Stimulated activated CD8-positive, alpha-beta memory T cell treated with anti-CD3 and anti-CD28 coated beads, Interleukin-4, amount 100 ng/mL, for 24 hours (primary cell): ENCODE results near the gene PKNOX1.
"Not testable (repeated sequence)": the region's sequence is repeated elsewhere in the genome, so short reads cannot be mapped to it uniquely, and the experiment has no call there.

Experiments
- DNase-seq: peaks from one replicate; pipeline ENCODE4 v3.0.0-alpha.2; 2020; ENCODE audit warnings: low read depth

PKNOX1 gene

DNA sequence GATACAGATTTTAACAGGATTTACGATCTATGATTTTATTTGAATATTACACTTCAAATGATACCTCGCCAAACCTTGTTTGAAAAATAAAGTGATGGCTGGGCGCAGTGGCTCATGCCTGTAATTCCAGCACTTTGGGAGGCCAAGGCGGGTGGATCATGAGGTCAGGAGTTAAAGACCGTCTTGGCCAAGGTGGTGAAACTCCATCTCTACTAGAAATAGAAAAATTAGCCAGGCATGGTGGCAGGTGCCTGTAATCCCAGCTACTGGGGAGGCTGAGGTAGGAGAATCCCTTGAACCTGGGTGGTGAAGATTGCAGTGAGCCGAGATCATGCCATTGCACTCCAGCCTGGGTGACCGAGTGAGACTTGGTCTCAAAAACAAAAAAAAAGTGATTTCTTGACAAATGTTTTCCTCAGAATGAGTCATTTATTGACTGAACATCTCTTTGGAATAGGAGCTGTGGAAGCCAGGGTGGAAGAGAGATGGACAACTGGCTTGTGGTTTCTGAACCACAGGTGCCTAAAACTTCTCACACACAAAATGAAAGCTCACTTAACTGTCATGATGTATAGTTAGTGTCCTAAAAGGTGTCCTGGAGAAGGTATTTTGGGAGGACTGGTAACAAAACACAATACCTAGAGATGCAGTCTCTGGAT lies 11.9 kb downstream of the PKNOX1 start:
- no peak for DNase-seq

DNA sequence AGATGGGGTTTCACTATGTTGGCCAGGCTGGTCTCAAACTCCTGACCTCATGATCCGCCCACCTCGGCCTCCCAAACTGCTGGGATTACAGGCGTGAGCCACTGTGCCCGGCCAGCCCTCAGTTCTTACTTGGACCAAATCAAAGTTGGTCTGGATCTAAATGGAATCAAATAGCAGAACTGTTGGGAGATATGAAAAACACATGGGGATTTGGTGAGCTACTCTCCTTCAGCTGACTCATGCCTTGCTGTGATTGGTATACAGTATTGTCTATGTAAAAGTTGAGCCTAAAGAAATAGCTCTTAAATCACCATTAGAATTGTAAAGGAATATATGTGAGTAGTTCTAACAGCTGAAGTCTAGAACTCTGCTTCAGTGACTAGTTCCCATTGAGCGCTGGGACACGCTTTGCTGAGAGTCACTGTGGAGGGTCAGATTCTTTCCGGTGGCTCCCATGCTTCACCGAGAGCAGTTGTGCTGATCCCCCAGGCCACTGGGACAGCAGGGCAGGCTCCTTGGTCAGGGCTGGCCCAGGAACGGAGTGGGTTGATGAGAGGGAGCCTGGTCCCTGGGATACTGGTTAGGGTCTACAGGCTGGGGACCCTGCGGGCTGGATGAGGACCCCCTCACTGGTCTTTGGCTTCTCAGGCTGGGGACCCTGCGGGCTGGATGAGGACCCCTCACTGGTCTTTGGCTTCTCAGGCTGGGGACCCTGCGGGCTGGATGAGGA lies 14.0 kb downstream of the PKNOX1 start:
- DNase-seq: no peak

DNA sequence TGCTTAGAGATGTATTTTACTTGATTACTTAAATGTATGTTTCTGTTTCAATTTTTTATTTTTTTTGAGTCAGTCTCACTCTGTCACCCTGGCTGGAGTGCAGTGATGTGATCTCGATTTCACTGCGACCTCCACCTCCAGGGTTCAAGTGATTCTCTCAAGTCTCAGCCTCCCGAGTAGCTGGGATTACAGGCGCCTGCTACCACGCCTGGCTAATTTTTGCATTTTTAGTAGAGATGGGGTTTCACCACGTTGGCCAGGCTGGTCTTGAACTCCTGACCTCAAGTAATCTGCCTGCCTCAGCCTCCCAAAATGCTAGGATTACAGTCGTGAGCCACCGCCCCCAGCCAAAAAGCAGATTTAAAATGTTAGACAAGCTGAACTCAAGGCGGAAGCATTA lies 15.0 kb downstream of the PKNOX1 start:
- DNase-seq: not testable (repeated sequence)

DNA sequence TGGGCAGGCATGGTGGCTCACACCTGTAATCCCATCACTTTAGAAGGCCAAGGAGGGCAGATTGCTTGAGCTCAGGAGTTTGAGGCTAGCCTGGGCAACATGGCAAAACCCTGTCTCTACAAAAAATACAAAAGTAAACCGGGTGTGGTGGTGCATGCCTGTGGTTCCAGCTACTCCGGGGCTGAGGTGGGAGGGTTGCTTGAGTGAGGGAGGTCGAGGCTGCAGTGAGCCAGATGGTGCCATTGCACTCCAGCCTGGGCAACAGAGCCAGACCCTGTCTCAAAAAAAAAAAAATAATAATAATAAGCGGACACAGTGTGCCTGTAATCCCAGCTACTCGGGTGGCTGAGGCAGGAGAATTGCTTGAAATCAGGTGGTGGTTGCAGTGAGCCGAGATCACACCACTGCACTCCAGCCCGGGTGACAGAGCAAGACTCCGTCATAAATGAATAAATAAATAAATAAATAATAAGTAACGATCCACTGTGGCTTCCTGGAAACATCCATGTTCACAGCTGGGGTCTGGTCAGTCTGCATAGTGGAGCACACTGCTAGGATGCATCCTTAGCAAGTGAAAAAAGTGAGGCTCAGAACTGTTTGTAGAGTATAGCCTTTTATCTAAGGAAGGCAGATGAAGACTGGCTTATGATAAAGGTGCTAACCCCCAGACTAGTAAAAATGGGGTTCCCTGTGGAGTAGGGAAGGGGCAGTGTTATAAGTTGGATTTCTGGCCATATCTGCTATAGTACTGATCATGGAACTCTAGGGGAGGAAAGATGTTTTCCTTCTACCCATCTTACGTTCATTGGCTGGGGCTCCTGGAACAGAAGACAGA lies 15.7 kb downstream of the PKNOX1 start:
- DNase-seq: no peak

DNA sequence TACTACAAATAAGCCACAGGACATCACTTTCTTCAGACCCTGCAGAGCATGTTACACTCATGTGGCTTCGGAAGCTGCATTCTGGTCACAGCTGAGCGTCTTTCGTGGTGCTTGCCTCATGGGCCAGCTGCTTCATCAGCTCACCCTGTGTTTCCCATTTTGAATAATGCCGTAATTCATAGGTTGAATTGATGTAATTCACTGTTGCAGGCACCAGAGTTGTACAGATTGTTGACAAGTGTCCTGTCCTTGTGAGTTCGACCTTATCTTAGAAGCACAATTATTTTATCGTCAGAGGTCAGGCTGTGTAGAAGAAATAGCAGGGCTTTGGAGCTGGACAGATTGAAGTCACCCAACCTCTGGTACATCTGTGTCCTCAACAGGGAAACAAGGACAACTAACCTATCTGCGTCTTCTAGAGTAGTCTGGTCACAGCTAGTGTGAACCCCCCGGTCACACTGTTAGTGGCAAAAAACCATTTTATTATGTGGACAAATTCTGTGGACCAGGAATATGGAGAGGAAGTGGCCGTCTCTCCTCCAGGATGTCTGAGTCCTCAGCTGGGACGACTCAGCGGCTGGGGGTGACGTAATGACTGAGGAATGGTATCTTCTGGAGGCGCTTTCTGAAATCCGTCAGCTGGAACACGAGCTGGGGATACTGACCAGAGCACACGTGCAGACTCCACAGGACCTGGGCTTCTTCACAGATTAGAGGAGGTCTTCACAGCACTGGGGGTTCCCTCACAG lies 17.8 kb downstream of the PKNOX1 start:
- no peak for DNase-seq

DNA sequence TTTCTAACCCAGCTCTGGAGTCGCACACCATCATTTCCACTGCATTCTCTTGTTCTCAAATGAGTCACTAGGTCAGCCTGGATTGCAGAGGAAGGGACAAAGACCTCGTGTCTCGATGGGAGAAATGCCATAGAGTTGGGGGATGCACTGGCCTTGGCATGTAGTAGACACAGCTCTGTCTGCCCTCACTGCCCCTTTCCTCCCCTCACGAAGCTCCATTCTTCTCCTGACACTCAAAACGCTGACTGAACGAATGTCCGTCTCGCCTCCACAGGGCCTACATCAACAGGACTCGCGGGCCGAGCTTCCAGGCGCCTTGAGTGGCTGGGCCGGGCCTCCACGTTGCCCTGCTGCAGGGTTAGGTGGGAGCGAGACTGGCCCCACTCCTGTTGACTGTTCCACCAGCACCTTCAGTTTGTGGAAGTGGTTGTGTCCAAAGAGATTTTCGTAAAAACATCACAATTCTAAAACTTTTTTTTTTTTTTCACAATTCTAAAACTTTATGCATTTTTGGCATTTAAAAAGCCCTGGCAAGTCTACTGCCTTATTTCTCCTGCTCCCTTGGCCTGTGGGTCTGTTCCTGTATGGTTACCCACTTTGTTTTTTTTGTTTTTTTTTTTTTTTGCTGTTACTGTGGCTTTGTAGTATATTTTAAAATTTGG lies 18.8 kb downstream of the PKNOX1 start:
- no peak for DNase-seq

DNA sequence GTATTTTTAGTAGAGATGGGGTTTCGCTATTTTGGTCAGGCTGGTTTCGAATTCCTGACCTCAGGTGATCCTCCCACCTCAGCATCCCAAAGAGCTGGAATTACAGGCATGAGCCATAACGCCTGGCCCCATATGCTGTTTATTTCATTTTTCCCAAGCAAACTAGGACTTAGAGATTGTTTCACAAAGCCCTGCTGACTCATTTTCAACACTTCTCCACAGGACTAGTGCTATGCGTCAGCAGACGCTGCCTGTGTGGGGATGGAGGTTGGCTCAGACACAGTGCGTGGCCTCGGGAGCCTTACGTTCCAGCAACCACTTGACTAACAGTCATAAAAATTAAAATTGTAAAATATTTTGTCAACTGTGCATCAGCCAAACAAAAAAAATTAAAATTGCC lies 22.7 kb downstream of the PKNOX1 start:
- no peak for DNase-seq

DNA sequence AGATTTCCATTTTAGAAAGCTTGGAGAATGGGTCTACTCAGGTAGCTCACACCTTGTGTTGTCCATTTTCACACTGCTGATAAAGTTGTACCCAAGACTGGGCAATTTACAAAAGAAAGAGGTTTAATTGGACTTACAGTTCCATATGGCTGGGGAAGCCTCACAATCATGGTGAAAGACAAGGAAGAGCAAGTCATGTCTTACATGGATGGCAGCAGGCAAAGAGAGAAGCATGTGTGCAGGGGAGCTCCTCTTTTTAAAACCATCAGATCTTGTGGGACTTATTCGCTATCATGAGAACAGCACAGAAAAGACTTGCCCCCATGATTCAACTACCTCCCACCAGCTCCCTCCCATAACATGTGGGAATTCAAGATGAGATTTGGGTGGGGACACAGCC lies 23.6 kb downstream of the PKNOX1 start:
- not testable (repeated sequence) for DNase-seq

DNA sequence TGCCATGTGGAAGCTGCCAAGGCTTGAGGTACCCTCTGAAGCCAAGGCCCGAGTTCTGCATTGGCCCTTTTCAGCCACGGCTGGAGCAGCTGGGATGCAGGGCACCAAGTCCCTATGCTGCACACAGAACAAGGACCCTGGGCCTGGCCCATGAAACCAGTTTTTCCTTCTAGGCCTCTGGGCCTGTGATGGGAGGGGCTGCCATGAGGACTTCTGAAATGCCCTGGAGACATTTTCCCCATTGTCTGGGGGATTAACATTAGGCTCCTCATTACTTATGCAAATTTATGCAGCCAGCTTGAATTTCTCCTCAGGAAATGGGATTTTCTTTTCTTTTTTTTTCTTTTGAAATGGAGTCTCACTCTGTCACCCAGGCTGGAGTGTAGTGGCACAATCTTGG lies 24.8 kb downstream of the PKNOX1 start:
- DNase-seq: not testable (repeated sequence)

DNA sequence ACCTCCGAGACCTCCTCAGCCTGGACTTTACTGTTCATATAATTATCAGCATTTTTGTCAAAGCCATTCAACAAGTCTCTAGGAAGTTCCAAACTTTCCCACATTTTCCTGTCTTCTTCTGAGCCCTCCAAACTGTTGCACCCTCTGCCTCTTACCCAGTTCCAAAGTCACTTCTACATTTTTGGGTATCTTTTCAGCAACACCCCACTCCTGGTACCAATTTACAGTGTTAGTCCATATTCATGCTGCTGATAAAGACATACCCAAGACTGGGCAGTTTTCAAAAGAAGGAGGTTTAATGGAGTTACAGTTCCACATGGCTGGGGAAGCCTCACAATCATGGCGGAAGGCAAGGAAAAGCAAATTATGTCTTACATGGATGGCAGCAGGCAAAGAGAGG lies 25.7 kb downstream of the PKNOX1 start:
- not testable (repeated sequence) for DNase-seq

DNA sequence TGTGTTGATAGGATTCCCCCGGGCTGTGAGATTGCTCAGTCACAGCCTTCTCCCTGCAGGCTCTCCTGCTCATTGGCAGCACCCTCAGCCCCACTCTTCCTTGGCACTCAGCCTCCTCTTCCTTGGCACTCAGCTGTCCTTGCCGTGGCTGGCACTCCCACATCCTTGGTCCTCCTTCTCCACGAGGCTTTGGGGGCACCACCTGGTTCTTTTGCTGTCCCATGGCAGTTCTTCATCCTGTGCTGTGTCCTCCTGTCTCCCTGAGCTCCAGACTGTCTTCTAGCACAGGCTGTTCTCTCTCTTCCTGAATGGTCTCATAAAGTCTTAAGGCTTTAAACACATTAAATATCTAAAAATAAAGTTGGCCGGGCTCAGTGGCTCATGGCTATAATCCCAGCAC lies 27.0 kb downstream of the PKNOX1 start:
- DNase-seq: no peak

DNA sequence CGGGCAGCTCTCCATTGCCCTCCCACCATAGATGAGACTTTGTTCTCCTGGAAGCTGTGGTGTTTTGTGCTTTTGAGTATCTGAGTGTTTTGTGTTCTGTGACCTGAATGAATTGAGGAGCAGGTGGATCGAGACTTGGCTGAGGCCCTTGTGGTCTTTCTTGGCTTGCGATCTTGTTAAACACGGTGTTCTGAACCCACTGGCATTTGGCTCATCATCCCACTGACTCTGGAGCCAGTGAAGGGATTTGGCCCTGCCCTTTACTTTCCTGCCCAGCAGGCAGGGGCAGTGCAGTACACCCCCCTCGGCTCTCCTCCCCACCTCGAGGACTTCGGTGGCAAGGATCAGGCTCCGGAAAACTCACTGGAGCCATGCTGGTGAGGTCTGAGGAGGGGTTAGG lies 30.6 kb downstream of the PKNOX1 start:
- DNase-seq: no peak

DNA sequence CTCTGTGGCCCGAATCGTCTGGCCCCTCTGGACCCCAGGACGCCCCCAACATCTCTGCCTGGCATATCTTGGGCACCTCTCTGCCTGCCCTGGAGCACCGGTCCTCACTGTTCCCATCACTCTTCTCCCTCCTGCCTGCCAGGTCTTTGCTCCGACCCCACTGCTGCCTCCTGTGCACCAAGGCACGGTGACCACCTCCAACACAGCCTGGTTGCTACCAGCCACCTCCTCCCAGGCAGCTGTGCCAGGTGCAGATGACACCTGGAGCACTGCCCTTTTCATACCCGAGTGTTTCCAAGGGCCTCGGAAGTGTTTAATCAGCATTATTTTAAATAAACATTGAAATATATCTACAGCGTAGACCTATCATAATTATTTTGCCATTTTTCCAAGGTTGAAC lies 31.3 kb downstream of the PKNOX1 start:
- no peak for DNase-seq

DNA sequence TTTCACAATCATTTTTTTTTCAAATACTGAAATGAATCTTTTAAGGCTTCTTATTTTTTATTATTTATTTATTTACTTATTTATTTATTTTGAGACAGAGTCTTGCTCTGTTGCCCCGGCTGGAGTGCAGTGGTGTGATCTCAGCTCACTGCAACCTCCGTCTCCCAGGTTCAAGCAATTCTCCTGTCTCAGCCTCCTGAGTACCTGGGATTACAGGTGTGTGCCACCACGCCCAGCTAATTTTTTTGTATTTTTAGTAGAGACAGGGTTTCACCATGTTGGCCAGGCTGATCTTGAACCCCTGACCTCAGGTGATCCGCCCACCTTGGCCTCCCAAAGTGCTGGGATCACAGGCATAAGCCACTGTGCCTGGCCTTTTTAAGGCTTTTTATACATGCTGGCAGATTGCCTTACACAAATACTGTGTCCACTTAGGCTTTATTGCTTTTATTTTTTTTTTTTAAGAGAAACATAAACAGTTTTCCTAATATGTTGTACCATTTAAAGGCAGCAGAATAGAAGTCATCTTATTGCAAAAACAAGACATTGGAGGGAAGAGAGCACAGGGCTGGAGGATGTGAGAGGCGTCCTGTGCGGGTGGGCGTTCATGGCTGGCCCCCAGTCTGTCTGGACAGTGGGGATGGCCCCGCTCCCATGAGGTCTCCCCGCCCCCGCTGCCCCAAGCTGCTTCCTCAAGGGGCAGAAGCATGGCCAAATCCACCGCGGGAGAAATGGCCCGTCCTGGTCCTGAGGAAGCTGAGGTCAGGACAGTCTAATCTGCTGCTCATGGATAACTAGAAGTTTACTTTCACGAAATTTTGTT lies 31.9 kb downstream of the PKNOX1 start:
- not testable (repeated sequence) for DNase-seq

DNA sequence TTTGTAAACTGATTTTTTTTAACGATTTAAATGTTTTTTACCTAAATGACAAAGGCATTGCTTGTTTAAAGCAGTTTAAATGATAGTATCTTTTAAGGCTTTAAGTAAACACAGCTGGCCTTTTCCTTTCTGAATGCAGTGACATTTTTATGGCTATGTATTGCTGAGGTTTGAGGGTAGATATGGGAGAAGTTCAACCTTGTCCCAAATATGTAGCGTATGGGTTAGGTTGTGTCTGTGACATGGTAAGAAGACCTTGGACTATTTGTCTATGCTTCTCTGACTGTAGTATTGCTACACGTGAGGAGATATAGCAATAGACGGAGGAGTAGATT lies 32.5 kb downstream of the PKNOX1 start:
- no peak for DNase-seq

DNA sequence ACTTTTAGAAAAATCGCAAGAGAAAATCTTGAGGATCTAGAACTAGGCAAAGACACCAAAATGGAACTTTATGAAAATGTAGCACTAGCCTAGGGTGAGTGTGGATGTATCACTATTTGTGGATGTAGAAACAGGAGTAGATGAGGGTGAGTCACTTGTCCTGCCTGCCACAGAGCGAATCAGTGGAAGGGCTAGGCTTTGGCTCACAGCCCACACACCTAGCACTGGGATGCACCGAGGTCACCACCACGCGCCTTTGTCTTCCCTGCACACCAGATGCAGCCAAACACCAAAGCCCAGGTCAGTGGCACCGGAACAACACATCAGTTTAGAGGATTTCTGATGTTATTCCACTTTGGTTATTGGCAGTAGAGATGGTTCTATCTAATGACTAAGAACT lies 38.2 kb downstream of the PKNOX1 start:
- no peak for DNase-seq

DNA sequence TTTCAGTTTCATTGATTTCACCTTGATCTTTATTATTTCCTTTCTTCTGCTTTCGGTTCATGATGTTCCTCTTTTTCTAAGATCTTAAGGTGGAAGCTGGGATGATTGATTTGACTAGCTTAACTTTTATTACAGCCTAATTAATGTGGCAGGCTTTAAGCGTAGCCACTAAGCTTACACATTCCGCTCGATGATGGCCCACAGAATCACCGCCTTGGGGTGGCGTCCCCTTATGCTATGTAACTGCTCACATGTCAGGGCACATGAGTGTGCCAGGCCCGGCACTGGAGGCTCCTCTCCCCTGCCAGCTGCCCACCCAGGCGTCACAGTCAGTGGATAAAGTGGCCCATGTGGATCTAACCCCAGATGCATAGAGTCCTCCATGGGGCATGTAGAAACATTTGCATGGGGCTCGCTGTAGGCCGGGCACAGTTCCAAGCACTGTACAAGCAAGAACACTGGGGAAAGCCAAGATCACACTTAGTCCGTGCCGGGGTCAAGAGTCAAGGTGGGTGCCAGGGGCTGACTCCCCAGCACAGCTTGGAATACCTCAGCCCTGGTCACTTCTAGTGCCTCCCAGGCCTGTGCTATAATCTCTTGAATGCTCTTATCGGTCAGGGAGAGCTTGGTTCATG lies 41.7 kb downstream of the PKNOX1 start:
- DNase-seq: no peak

DNA sequence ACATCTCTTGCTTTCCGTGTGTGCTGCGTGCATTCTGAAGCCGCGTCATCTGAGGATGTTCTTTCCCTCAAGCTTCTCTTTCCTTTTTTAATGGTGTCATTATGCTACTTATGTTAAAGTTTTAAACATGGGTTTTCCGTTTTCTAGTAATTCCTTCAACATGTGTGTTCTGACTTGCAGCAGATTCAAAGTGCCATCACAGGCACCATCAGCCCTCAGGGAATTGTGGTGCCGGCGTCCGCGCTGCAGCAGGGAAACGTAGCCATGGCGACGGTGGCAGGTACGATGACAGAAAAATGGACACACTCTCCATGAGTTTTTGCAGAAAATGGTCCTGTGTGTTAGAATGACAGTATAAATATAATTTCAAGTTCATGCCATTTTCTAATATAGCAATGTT lies 42.4 kb downstream of the PKNOX1 start:
- no peak for DNase-seq

DNA sequence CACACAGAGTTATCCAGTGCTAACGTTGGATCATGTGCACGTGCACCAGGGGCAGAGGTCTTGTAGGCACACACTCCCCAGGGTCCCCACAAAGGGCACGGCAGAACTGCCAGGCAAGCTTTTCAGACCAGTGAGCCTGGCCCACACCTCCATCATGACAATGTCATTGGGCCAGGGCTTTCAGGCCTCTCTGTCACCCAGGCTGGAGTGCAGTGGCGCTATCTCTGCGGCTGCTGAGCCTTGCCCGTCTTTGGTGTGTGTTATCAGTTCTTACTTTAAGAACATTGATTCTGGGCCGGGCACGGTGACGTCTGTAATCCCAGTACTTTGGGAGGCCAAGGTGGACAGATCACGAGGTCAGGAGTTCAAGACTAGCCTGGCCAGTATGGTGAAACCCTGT lies 44.2 kb downstream of the PKNOX1 start:
- no peak for DNase-seq

DNA sequence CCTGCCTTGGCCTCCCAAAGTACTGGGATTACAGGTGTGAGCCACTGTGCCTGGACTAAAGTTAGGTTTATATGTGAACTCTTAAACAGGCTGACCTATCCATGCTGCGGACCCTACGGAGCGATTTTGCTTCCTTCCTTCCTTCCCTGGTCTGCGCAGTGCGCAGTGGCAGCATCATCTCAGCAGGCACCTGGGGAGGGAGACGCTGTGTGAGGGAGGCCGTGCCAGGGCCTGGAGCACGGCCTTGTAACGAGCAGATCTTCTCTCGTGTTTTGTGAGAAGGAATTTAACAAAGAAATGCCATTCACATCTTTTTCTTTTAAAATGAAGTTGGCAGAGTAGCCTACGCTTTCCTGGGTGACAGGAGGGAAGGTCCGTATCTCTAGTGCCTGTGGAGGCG lies 45.8 kb downstream of the PKNOX1 start:
- DNase-seq: no peak

DNA sequence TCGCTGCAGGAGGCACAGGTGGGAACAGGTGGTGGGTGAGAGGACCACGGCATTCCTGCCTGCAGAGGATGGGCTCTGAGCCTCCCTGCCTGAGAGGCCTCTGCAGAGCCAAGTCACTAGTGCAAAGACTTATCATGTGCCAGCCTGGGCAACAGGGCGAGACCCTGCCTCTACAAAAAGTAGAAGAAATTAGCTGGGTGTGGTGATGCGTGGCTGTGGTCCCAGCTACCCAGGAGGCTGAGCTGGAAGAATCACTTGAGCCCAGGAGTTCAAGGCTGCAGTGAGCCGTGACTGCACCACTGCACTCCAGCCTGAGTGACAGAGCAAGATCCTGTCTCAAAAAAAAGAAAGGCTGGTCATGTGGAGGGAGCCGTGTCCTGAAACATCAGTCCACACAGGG lies 46.4 kb downstream of the PKNOX1 start:
- DNase-seq: no peak
